K562 (cell line): ENCODE results near the gene ECM1. TPM values are rescaled to one million over a fixed set of nuclear protein-coding genes. Genes with fewer than 3 reads are reported as not detected.

Experiments
- ARID2 ChIP-seq: fragments of 450-650 bp; IDR thresholded peaks from 2 replicates; pipeline ENCODE4 v1.6.1; 2017; ENCODE audit warnings: antibody characterized with exemption, mild to moderate bottlenecking
- FOSL1 ChIP-seq: fragments of 200-800 bp; sonication (Bioruptor generic); conservative IDR thresholded peaks from 2 replicates; pipeline ENCODE4 v1.6.1; 2016; ENCODE audit warnings: missing genetic modification characterization, missing compliant biosample characterization
- FOXM1 ChIP-seq, 2 experiments: fragments of 450-650 bp in 1 of 2; sonication (generic) in 1 of 2; formaldehyde crosslinking in 1 of 2; IDR thresholded peaks; 2 replicates each; pipeline versions ENCODE4 v1.6.1 to v1.9.0; 2017 to 2022; ENCODE audit warnings: low read depth in 2 of 2, mild to moderate bottlenecking in 2 of 2, missing genetic modification reagents in 1 of 2, moderate library complexity in 1 of 2
- GATAD2A ChIP-seq: fragments of 450-650 bp; IDR thresholded peaks from 2 replicates; pipeline ENCODE4 v1.6.1; 2017
- SMAD2 ChIP-seq: fragments of 150-350 bp; IDR thresholded peaks from 2 replicates; pipeline ENCODE4 v1.6.1; 2014; ENCODE audit warnings: low read depth, mild to moderate bottlenecking, low read length
- ZBTB26 ChIP-seq: fragments of 450-650 bp; formaldehyde crosslinking; IDR thresholded peaks from 2 replicates; pipeline ENCODE4 v1.4.0; 2022; ENCODE audit warnings: missing genetic modification characterization
- ZBTB40 ChIP-seq, 2 experiments: fragments of 450-650 bp in 1 of 2; sonication (generic) in 1 of 2; formaldehyde crosslinking in 1 of 2; IDR thresholded peaks; 2 replicates each; pipeline versions ENCODE4 v1.7.1 to v1.9.0; 2016 to 2022; ENCODE audit warnings: inconsistent platforms in 1 of 2, mild to moderate bottlenecking in 1 of 2, missing genetic modification reagents in 1 of 2
- ZBTB7A ChIP-seq: IDR thresholded peaks from 2 replicates; pipeline ENCODE4 v1.6.1; 2011; ENCODE audit warnings: low read depth, mild to moderate bottlenecking, low read length, moderate library complexity, borderline replicate concordance; ENCODE audit not compliant: control insufficient read depth
- ZNF668 ChIP-seq: fragments of 250-450 bp; sonication (Bioruptor Pico); IDR thresholded peaks from 2 replicates; pipeline ENCODE4 v1.8.0; 2022; ENCODE audit warnings: mild to moderate bottlenecking, inconsistent platforms
- ZNF695 ChIP-seq: fragments of 450-650 bp; formaldehyde crosslinking; IDR thresholded peaks from 2 replicates; pipeline ENCODE4 v1.4.0; 2020; ENCODE audit warnings: mild to moderate bottlenecking, moderate library complexity
- ZSCAN32 ChIP-seq: fragments of 450-650 bp; formaldehyde crosslinking; IDR thresholded peaks from 2 replicates; pipeline ENCODE4 v1.4.0; 2020; ENCODE audit warnings: mild to moderate bottlenecking, moderate library complexity
- polyA plus RNA-seq, 8 experiments: library from polyadenylated mRNA; depleted of rRNA in 4 of 8; stranded (reverse) in 5 of 8; unstranded in 3 of 8; fragments of >200 nt; fragmentation: Nextera tagmentation in 2 of 8; fragmentation: Illumina TruSeq in 1 of 8; extraction: Ambion mirVana in 2 of 8; extraction: Trizol in 1 of 8; gene quantifications; 2 replicates each; pipeline versions ENCODE4 v1.2.1 to v1.2.3, GENCODE V29; 2011 to 2014; ENCODE audit warnings: inconsistent platforms in 1 of 8, missing spikeins in 1 of 8
- total RNA-seq, 7 experiments: library from RNA; depleted of rRNA in 6 of 7; stranded (reverse); fragments of >200 nt in 6 of 7; fragmentation: Illumina TruSeq in 2 of 7; extraction: Trizol in 2 of 7; gene quantifications; 2 replicates each; pipeline versions ENCODE4 v1.2.1 to v1.2.3, GENCODE V29; 2011 to 2021; ENCODE audit warnings: low replicate concordance in 1 of 7
- TF ChIP-seq, protein P1 (sequence below): fragments of 150-350 bp; IDR thresholded peaks from 2 replicates; pipeline ENCODE4 v1.6.1; 2014; ENCODE audit warnings: low read depth, mild to moderate bottlenecking, low read length, borderline replicate concordance

The ECM1 gene
- total and polyA plus RNA-seq, 9 of the 15 experiments (the other 6 are each of a cell fraction or from before 2014, with no cell fraction given) = 6.6 to 52.2 (median 12.8) TPM

GRCh38 chr1:150507912-150508864, at the start of gene ECM1 (continued):
- no peak for TF ChIP-seq SMAD2
- TF ChIP-seq ZSCAN32 = no peak
- no peak for TF ChIP-seq ZBTB40 (IDR thresholded peaks at IDR 0.05)
- no peak for TF ChIP-seq ZBTB40 (CRISPR knock-in tag; IDR thresholded peaks at IDR 0.05)
- peak; percentile 22; the same call in 1 of the 2 replicates for TF ChIP-seq ZBTB7A
- no peak for TF ChIP-seq FOXM1 (IDR thresholded peaks at IDR 0.05; ENCODE audit: low read depth)
- no peak for TF ChIP-seq FOXM1 (CRISPR knock-in tag; IDR thresholded peaks at IDR 0.05; ENCODE audit: low read depth)
- TF ChIP-seq, protein P1, sequence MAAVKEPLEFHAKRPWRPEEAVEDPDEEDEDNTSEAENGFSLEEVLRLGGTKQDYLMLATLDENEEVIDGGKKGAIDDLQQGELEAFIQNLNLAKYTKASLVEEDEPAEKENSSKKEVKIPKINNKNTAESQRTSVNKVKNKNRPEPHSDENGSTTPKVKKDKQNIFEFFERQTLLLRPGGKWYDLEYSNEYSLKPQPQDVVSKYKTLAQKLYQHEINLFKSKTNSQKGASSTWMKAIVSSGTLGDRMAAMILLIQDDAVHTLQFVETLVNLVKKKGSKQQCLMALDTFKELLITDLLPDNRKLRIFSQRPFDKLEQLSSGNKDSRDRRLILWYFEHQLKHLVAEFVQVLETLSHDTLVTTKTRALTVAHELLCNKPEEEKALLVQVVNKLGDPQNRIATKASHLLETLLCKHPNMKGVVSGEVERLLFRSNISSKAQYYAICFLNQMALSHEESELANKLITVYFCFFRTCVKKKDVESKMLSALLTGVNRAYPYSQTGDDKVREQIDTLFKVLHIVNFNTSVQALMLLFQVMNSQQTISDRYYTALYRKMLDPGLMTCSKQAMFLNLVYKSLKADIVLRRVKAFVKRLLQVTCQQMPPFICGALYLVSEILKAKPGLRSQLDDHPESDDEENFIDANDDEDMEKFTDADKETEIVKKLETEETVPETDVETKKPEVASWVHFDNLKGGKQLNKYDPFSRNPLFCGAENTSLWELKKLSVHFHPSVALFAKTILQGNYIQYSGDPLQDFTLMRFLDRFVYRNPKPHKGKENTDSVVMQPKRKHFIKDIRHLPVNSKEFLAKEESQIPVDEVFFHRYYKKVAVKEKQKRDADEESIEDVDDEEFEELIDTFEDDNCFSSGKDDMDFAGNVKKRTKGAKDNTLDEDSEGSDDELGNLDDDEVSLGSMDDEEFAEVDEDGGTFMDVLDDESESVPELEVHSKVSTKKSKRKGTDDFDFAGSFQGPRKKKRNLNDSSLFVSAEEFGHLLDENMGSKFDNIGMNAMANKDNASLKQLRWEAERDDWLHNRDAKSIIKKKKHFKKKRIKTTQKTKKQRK = no peak
- TF ChIP-seq GATAD2A = no peak
- no peak for TF ChIP-seq ZNF668 (CRISPR knock-in tag)
- TF ChIP-seq ARID2 = no peak
- TF ChIP-seq FOSL1 (tag) = peak; percentile 92
- TF ChIP-seq ZNF695 (CRISPR knock-in tag) = no peak
- 0 out of 2 replicates have a peak, but pooled peaks have one; percentile 43 for TF ChIP-seq ZBTB26 (CRISPR knock-in tag)
